CD4-positive, alpha-beta T cell treated with Interferon gamma for 1 hour (primary cell): ENCODE measurements around the gene ZBTB8OS.
"Not testable (repeated sequence)": the region's sequence is repeated elsewhere in the genome, so short reads cannot be mapped to it uniquely, and the experiment has no call there.

Experiments
- DNase-seq: peaks from one replicate; pipeline ENCODE4 v3.0.0-alpha.2; 2020

Gene ZBTB8OS

GRCh38 chr1:32650248-32650751 is at the start of gene ZBTB8OS:
Gene ZBTB8OS, minus strand, starts transcription at chr1:32650550. Its CDS starts 21 bp downstream, at chr1:32650529.
- DNase-seq = peak; percentile 93

- not testable (repeated sequence) for DNase-seq
Measured at GRCh38 chr1:32696996-32697395, 46.6 kb upstream of the ZBTB8OS start.

GRCh38 chr1:32696041-32696440 is 45.7 kb upstream of the ZBTB8OS start:
- DNase-seq = no peak

GRCh38 chr1:32695098-32695904 is 45.0 kb upstream of the ZBTB8OS start:
- DNase-seq = peak; percentile 25

GRCh38 chr1:32693455-32694174 is 43.3 kb upstream of the ZBTB8OS start:
- DNase-seq = no peak

- no peak for DNase-seq
Measured at GRCh38 chr1:32686387-32686786, 36.0 kb upstream of the ZBTB8OS start.

- no peak for DNase-seq
Measured at GRCh38 chr1:32685498-32685897, 35.1 kb upstream of the ZBTB8OS start.

- no peak for DNase-seq
Measured at GRCh38 chr1:32684167-32684811, 33.9 kb upstream of the ZBTB8OS start.

- DNase-seq = no peak
Measured at GRCh38 chr1:32683397-32683796, 33.0 kb upstream of the ZBTB8OS start.

- DNase-seq = no peak
Measured at GRCh38 chr1:32681999-32682398, 31.6 kb upstream of the ZBTB8OS start.

- no peak for DNase-seq
Measured at GRCh38 chr1:32681509-32681908, 31.2 kb upstream of the ZBTB8OS start.

GRCh38 chr1:32680642-32681041 is 30.3 kb upstream of the ZBTB8OS start:
- DNase-seq = no peak

- DNase-seq = not testable (repeated sequence)
Measured at GRCh38 chr1:32679993-32680392, 29.6 kb upstream of the ZBTB8OS start.

- DNase-seq = no peak
Measured at GRCh38 chr1:32676945-32677344, 26.6 kb upstream of the ZBTB8OS start.

GRCh38 chr1:32668716-32669115 is 18.4 kb upstream of the ZBTB8OS start:
- DNase-seq = not testable (repeated sequence)

- DNase-seq = no peak
Measured at GRCh38 chr1:32666901-32667566, 16.7 kb upstream of the ZBTB8OS start.

GRCh38 chr1:32665915-32666314 is 15.6 kb upstream of the ZBTB8OS start:
- DNase-seq = no peak

GRCh38 chr1:32659581-32659980 is 9.2 kb upstream of the ZBTB8OS start:
- DNase-seq = no peak

- no peak for DNase-seq
Measured at GRCh38 chr1:32652244-32652962, 2.1 kb upstream of the ZBTB8OS start.

GRCh38 chr1:32651461-32652073 is 1.2 kb upstream of the ZBTB8OS start:
- DNase-seq = no peak

GRCh38 chr1:32650752-32651460 is 556 bp upstream of the ZBTB8OS start, which contains the start of gene RBBP4:
Gene RBBP4, plus strand, starts transcription at chr1:32651208. Its CDS starts 99 bp downstream, at chr1:32651307.
- DNase-seq = peak; percentile 98
